HEK293 (cell line): Measurements from ENCODE around the gene C3.

Experiments
- ATF2 ChIP-seq: fragments of 450-650 bp; formaldehyde crosslinking; IDR thresholded peaks from 2 replicates; pipeline ENCODE4 v1.5.1; 2016; ENCODE audit warnings: missing biosample characterization, missing genetic modification characterization, low read depth
- KLF7 ChIP-seq: fragments of 450-650 bp; formaldehyde crosslinking; IDR thresholded peaks from 2 replicates; pipeline ENCODE4 v1.5.1; 2016; ENCODE audit warnings: missing biosample characterization, missing genetic modification characterization, borderline replicate concordance
- MZF1 ChIP-seq: fragments of 450-650 bp; formaldehyde crosslinking; IDR thresholded peaks from 2 replicates; pipeline ENCODE4 v1.5.1; 2017; ENCODE audit warnings: missing biosample characterization, missing genetic modification characterization, borderline replicate concordance
- ZBTB1 ChIP-seq: fragments of 450-650 bp; formaldehyde crosslinking; IDR thresholded peaks from 2 replicates; pipeline ENCODE4 v1.5.1; 2016; ENCODE audit warnings: missing biosample characterization, missing genetic modification characterization
- ZBTB8A ChIP-seq: fragments of 450-650 bp; formaldehyde crosslinking; IDR thresholded peaks from 2 replicates; pipeline ENCODE4 v1.5.1; 2016; ENCODE audit warnings: missing biosample characterization, missing genetic modification characterization
- ZFP41 ChIP-seq: fragments of 450-650 bp; formaldehyde crosslinking; IDR thresholded peaks from 2 replicates; pipeline ENCODE4 v1.5.1; 2016; ENCODE audit warnings: missing biosample characterization, missing genetic modification characterization, borderline replicate concordance
- ZNF2 ChIP-seq: fragments of 450-650 bp; formaldehyde crosslinking; IDR thresholded peaks from 2 replicates; pipeline ENCODE4 v1.5.1; 2016; ENCODE audit warnings: missing biosample characterization, missing genetic modification characterization
- ZNF274 ChIP-seq, 2 experiments: fragments of 200-500 bp in 1 of 2; fragments of 450-650 bp in 1 of 2; sonication (Bioruptor generic) in 1 of 2; formaldehyde crosslinking in 1 of 2; IDR thresholded peaks; 2 replicates each; pipeline versions ENCODE4 v1.5.1 to v1.6.1; 2014 to 2016; ENCODE audit warnings: borderline replicate concordance in 1 of 2, inconsistent platforms in 1 of 2, low read length in 1 of 2, missing biosample characterization in 1 of 2, missing genetic modification characterization in 1 of 2
- ZNF350 ChIP-seq: fragments of 450-650 bp; formaldehyde crosslinking; IDR thresholded peaks from 2 replicates; pipeline ENCODE4 v1.5.0; 2017; ENCODE audit warnings: missing biosample characterization, mild to moderate bottlenecking, missing genetic modification characterization
- ZNF433 ChIP-seq: fragments of 450-650 bp; formaldehyde crosslinking; IDR thresholded peaks from 2 replicates; pipeline ENCODE4 v1.5.1; 2016; ENCODE audit warnings: missing biosample characterization, missing genetic modification characterization, low read depth
- TF ChIP-seq, protein P1 (sequence below): fragments of 450-650 bp; formaldehyde crosslinking; IDR thresholded peaks from 2 replicates; pipeline ENCODE4 v1.5.1; 2016; ENCODE audit warnings: missing biosample characterization, missing genetic modification characterization

DNA sequence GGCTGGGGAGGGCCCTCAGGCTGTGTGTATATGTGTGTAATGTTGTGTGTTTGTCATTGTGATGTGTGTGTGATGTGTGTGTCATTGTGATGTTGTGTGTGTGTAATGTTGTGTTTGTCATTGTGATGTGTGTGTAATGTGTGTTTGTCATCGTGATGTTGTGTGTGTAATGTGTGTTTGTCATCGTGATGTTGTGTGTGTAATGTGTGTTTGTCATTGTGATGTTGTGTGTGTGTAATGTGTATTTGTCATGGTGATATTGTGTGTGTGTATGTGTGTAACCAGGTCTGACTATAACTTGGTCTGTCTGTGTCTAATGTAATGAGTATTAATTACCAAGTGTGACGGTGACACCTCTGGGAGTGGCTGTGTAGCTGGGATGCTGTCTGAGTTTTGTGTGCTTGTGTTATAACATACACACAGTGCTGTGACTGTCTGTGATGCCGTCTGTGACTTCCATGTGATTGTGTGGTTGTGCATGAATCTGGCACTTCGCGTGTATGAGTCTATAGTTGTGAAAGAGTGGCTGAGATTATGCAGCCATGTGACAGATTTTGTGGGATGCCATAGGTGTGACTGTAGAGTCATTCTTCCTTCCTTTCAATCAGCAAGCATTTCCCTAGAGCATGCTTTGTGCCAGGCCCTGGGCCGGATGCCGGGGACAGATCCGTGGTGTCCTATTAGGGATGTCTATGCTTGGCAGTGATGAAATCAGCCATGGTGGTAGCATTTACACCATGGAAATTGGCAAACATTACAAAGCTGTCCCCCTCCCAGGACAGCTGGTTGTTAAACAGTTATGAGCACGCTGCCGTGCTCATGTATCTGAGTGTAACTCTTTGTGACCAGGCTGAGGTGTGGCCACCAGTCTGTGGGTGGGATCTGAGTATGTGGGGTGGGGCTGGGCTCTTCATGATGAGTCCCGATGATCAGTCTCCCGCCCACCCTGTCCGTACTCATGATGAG lies 56.9 kb downstream of the C3 start:
- TF ChIP-seq, protein P1, sequence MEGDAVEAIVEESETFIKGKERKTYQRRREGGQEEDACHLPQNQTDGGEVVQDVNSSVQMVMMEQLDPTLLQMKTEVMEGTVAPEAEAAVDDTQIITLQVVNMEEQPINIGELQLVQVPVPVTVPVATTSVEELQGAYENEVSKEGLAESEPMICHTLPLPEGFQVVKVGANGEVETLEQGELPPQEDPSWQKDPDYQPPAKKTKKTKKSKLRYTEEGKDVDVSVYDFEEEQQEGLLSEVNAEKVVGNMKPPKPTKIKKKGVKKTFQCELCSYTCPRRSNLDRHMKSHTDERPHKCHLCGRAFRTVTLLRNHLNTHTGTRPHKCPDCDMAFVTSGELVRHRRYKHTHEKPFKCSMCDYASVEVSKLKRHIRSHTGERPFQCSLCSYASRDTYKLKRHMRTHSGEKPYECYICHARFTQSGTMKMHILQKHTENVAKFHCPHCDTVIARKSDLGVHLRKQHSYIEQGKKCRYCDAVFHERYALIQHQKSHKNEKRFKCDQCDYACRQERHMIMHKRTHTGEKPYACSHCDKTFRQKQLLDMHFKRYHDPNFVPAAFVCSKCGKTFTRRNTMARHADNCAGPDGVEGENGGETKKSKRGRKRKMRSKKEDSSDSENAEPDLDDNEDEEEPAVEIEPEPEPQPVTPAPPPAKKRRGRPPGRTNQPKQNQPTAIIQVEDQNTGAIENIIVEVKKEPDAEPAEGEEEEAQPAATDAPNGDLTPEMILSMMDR (tag by site-specific recombination): no peak
- TF ChIP-seq ZBTB8A (tag by site-specific recombination) (no peak), MZF1 (no peak), KLF7 (tag by site-specific recombination) (no peak), ZNF433 (tag by site-specific recombination) (no peak), ZNF350 (tag by site-specific recombination) (no peak), ZFP41 (tag by site-specific recombination) (no peak), ZNF274 (IDR thresholded peaks at IDR 0.05; ENCODE audit: low read length) (no peak), ZNF274 (tag by site-specific recombination; IDR thresholded peaks at IDR 0.05; ENCODE audit: borderline replicate concordance) (no peak), ZBTB1 (tag by site-specific recombination) (no peak), ZNF2 (no peak), ATF2 (0 out of 2 replicates have a peak, but pooled peaks have one; percentile 25)
